Right atrium auricular region (tissue), 2 donors: Measurements from ENCODE around the gene ARF4. TPM values are rescaled to one million over a fixed set of nuclear protein-coding genes. Genes with fewer than 3 reads are reported as not detected.
"Not testable (repeated sequence)": the region's sequence is repeated elsewhere in the genome, so short reads cannot be mapped to it uniquely, and the experiment has no call there.

Experiments
- DNase-seq: peaks from one replicate; pipeline ENCODE4 v3.0.0-alpha.2; 2019; ENCODE audit warnings: low spot score
- H3K27ac ChIP-seq, 2 donors: fragments of 200-600 bp; sonication (generic); 1 replicate in 1 of 2; 2 replicates in 1 of 2; pipeline ENCODE4 v1.5.1; 2016 to 2019
- H3K27me3 ChIP-seq, 2 donors: fragments of 200-600 bp; sonication (generic); one replicate each; pipeline versions ENCODE4 v1.5.1 to v1.6.0; 2017 to 2019
- H3K36me3 ChIP-seq: fragments of 200-600 bp; sonication (generic); one replicate; pipeline ENCODE4 v1.5.1; 2016
- H3K4me1 ChIP-seq, 2 donors: fragments of 200-600 bp; sonication (generic); one replicate each; pipeline versions ENCODE4 v1.5.1 to v1.6.0; 2017 to 2019
- H3K4me3 ChIP-seq, 2 donors: fragments of 200-600 bp; sonication (generic); 1 replicate in 1 of 2; 2 replicates in 1 of 2; pipeline ENCODE4 v1.5.1; 2017 to 2019; ENCODE audit warnings: mild to moderate bottlenecking in 1 of 2, moderate library complexity in 1 of 2
- H3K9me3 ChIP-seq, 2 donors: fragments of 200-600 bp; sonication (generic); one replicate each; pipeline ENCODE4 v1.5.1; 2019
- total RNA-seq, 2 donors: library from RNA; depleted of rRNA; stranded (reverse); fragments of >200 nt; gene quantifications; one replicate each; pipeline ENCODE4 v1.1.0, GENCODE V29; 2016
- TF ChIP-seq, protein P1 (sequence below), 2 donors: fragments of 200-600 bp; sonication (generic); IDR thresholded peaks; one replicate each; pipeline ENCODE4 v1.5.1; 2019; ENCODE audit warnings: antibody characterized with exemption in 2 of 2

The ARF4 gene
- total RNA-seq, 2 donors from 2014 or later, result 92.5 to 95.7 TPM

GRCh38 chr3:57624801-57625200, 27.7 kb upstream of the ARF4 start:
- H3K4me1 ChIP-seq, result no peaks in the 10 kb centered on the region
- H3K4me3 ChIP-seq, result no peak overlapping the region
- TF ChIP-seq, protein P1, sequence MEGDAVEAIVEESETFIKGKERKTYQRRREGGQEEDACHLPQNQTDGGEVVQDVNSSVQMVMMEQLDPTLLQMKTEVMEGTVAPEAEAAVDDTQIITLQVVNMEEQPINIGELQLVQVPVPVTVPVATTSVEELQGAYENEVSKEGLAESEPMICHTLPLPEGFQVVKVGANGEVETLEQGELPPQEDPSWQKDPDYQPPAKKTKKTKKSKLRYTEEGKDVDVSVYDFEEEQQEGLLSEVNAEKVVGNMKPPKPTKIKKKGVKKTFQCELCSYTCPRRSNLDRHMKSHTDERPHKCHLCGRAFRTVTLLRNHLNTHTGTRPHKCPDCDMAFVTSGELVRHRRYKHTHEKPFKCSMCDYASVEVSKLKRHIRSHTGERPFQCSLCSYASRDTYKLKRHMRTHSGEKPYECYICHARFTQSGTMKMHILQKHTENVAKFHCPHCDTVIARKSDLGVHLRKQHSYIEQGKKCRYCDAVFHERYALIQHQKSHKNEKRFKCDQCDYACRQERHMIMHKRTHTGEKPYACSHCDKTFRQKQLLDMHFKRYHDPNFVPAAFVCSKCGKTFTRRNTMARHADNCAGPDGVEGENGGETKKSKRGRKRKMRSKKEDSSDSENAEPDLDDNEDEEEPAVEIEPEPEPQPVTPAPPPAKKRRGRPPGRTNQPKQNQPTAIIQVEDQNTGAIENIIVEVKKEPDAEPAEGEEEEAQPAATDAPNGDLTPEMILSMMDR (IDR thresholded peaks at IDR 0.05), result no peak
- no peak for DNase-seq
- no peaks in the 10 kb centered on the region for H3K9me3 ChIP-seq
- H3K27ac ChIP-seq, result no peak overlapping the region
- H3K27me3 ChIP-seq, result no peaks in the 10 kb centered on the region
- H3K36me3 ChIP-seq, result peaks cover 34% of the 10 kb centered on the region

DNA sequence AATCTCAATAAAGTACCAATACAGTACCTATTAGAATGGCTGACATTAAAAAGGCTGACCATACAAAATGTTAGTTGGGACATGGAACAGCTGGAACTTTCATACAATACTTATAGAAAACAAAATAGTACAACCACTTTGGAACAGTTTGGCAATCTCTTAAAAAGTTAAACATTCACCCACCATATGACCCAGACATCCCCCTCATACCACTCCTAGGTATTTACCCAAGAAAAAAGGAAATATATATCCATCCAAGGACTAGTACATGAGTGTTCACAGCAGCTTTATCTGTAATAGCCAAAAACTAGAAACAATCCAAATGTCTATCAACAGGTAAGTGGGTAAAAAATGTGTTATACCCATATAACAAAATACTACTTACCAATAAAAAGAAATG, 25.2 kb upstream of the ARF4 start:
- no peak overlapping the region for H3K4me3 ChIP-seq
- H3K27me3 ChIP-seq, result no peaks in the 10 kb centered on the region
- no peak overlapping the region for H3K27ac ChIP-seq
- H3K4me1 ChIP-seq, result no peaks in the 10 kb centered on the region
- peaks cover 23% of the 10 kb centered on the region for H3K36me3 ChIP-seq
- no peak for DNase-seq
- H3K9me3 ChIP-seq, result no peaks in the 10 kb centered on the region
- TF ChIP-seq, protein P1 (IDR thresholded peaks at IDR 0.05), result no peak

- DNase-seq, result no peak
- no peaks in the 10 kb centered on the region for H3K4me1 ChIP-seq
- TF ChIP-seq, protein P1 (IDR thresholded peaks at IDR 0.05), result no peak
- no peak overlapping the region for H3K27ac ChIP-seq
- no peaks in the 10 kb centered on the region for H3K27me3 ChIP-seq
- no peaks in the 10 kb centered on the region for H3K36me3 ChIP-seq
- H3K4me3 ChIP-seq, result no peak overlapping the region
- H3K9me3 ChIP-seq, result no peaks in the 10 kb centered on the region
Measured at GRCh38 chr3:57617739-57618138, 20.6 kb upstream of the ARF4 start.

GRCh38 chr3:57616233-57616632, 19.1 kb upstream of the ARF4 start:
- H3K9me3 ChIP-seq, result no peaks in the 10 kb centered on the region

GRCh38 chr3:57611870-57612269, 14.7 kb upstream of the ARF4 start:
- H3K27ac ChIP-seq, H3K4me1 ChIP-seq, H3K36me3 ChIP-seq, H3K9me3 ChIP-seq, H3K4me3 ChIP-seq, DNase-seq, H3K27me3 ChIP-seq: not testable (repeated sequence)

More at GRCh38 chr3:57616233-57616632, 19.1 kb upstream of the ARF4 start:
- H3K4me1 ChIP-seq, result no peaks in the 10 kb centered on the region
- no peak overlapping the region for H3K4me3 ChIP-seq
- H3K27ac ChIP-seq, result no peak overlapping the region
- TF ChIP-seq, protein P1 (IDR thresholded peaks at IDR 0.05), result no peak
- H3K36me3 ChIP-seq, result no peaks in the 10 kb centered on the region
- DNase-seq, result no peak
- no peaks in the 10 kb centered on the region for H3K27me3 ChIP-seq

DNA sequence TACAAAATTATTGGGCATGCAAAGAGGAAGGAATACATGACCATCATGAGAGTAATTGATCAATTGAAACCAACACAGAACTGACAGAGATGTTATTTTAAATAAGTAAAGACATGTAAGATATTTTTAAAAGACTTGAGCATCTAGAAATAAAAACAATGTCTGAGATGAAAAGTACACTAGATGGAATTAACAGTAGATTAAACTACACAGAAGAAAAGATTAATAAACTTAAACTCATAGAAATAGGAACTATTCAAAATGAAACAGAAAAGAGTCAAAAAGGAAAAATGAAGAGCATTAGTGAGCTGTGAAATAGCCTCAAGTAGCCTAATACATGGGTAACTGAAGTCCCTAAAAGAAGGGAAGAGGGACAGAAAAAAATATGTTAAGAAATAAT, 8.5 kb upstream of the ARF4 start:
- DNase-seq, result no peak
- Histone ChIP-seq H3K27me3 (no peaks in the 10 kb centered on the region), H3K27ac (no peak overlapping the region), H3K4me1 (no peaks in the 10 kb centered on the region), H3K4me3 (no peak overlapping the region), H3K9me3 (no peaks in the 10 kb centered on the region), H3K36me3 (no peaks in the 10 kb centered on the region)
- TF ChIP-seq, protein P1 (IDR thresholded peaks at IDR 0.05), result no peak
